Measurements from ENCODE around the gene SPRN.

Gene SPRN

DNA sequence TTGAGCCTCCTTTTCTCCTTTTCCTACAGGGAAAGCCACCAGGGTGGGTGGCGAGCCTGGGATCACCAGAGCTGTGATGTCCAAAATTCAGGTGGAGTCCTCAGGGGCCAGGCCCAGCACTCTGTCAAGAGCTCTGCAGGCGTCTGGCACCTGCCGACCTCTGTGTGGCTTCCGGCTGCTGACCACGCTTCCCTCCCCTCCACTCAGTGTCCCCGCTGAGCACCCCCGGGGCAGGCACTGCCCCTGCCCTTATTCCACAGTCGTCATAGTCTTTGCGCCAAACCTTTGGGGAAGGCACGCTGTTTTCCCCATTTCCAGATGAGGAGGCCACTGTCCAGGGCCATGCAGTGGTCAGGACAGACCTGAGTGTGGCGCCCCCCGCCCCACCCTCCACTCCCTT, 22.9 kb downstream of the SPRN start:
- TF ChIP-seq, protein P1, sequence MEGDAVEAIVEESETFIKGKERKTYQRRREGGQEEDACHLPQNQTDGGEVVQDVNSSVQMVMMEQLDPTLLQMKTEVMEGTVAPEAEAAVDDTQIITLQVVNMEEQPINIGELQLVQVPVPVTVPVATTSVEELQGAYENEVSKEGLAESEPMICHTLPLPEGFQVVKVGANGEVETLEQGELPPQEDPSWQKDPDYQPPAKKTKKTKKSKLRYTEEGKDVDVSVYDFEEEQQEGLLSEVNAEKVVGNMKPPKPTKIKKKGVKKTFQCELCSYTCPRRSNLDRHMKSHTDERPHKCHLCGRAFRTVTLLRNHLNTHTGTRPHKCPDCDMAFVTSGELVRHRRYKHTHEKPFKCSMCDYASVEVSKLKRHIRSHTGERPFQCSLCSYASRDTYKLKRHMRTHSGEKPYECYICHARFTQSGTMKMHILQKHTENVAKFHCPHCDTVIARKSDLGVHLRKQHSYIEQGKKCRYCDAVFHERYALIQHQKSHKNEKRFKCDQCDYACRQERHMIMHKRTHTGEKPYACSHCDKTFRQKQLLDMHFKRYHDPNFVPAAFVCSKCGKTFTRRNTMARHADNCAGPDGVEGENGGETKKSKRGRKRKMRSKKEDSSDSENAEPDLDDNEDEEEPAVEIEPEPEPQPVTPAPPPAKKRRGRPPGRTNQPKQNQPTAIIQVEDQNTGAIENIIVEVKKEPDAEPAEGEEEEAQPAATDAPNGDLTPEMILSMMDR (IDR thresholded peaks at IDR 0.05), result no peak
- H3K4me3 ChIP-seq, result no peak overlapping the region
- DNase-seq (ENCODE audit: low spot score), result no peak
- H3K27ac ChIP-seq, result no peak overlapping the region

DNA sequence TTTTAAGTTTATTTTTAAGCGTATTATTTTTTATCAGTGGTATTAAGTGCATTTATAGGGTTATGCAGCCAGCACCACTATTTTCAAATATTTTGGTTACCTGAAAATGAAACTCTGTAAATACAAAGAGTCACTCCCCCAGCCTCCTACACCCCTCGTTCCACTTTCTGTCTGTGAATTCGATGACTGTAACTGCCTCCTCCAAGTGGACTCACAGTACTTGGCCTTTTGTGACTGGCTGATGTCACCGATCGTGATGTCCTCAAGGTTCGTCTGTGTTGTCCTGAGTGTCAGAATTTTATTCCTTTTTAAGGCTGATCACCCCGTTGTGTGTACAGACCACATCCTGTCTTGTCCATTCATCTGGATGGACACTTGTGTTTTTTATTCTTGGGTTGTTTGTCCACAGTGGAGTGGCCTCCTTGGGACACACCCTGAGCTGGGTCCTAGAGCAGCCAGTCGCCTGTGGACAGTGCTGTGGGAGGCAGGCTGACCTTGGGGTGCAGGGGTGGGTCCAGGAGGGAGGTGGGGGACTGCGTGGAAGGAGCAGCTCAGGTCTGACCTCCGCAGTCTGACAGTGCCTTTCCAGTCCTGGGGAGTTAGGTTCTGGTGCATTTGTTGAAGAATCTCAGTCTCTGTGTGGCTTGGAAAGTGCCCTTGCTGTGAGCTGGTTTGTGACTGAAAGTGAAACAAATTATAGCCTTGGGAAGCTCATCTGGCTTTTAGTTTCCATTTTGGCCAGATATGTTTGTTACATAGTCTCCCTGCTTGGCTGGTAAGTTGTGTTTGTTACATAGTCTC, 23.6 kb downstream of the SPRN start:
- H3K4me3 ChIP-seq, result no peak overlapping the region
- no peak overlapping the region for H3K27ac ChIP-seq
- no peak for DNase-seq (ENCODE audit: low spot score)
- TF ChIP-seq, protein P1 (IDR thresholded peaks at IDR 0.05), result no peak

DNA sequence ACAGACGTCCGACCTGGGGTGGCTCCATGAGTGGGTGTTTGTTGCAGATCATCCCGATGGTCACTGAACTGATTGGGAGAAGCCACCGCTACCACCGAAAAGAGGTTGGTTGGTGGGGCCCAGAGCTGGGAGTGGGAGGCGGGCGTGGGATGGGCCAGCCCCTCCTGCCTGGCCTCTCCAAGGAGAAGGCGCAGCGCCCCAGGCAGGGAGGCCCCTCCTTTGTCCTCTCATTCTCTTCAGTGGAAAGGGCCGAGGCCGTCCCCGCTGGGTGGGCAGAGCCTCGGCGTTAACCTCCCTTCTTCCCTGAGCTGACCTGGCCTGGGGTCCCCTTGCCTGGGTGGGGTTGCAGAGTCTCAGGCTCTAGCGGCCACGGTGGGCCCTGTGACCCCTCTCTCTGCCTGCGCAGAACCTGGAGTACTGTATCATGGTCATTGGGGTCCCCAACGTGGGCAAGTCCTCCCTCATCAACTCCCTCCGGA, 25.3 kb downstream of the SPRN start:
- Histone ChIP-seq H3K4me3 (no peak overlapping the region), H3K27ac (no peak overlapping the region)
- TF ChIP-seq, protein P1 (IDR thresholded peaks at IDR 0.05), result no peak
- peak; percentile 61 for DNase-seq (ENCODE audit: low spot score)

DNA sequence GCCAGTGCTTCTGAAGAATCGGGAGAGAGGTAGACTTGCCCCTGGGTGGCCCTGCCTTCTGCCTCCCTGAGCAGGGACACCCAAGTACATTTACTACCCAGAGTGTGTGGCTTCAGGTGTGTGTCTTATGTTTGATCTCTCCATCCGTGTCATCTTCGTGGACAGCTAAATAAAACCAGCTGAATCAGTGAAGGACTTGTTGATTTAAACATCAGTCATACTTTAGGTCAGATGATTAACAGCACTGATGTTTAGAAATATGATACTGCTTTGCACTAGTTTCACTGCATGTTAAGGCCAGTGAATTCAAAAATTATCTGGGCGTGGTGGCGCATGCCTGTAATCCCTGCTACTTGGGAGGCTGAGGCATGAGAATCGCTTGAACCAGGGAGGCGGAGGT, 26.5 kb downstream of the SPRN start:
- DNase-seq (ENCODE audit: low spot score), result no peak
- no peak overlapping the region for H3K27ac ChIP-seq
- TF ChIP-seq, protein P1 (IDR thresholded peaks at IDR 0.05), result no peak

DNA sequence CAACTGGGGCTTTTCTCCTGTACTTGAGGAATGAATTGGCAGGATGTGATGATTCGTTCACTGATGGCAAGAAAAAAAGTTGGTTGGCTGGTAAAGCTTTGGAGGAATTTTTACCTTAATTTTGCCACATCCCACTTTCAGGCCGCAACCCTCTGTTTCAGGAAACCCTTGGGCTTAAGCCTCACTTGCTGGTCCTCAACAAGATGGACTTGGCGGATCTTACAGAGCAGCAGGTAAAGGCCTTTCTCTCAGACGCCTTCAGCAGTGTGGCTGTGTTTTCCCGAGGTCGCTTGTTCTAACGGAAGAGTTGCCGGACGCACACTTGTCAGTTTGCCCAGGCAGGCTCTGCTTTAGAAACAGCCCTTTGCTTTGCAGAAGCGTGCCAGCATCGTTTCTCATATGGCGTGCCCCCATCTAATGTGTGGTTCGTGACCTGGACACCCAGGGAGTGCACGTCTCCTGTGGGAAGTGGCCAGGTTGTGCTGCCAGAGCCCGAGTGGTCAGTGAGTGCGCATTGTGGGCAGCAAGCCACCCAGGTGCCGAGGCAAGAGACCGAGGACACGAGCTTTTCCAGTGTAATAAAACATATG, 28.3 kb downstream of the SPRN start:
- DNase-seq (ENCODE audit: low spot score), result peak; percentile 53

More for the DNA sequence above, 26.5 kb downstream of the SPRN start:
- no peak overlapping the region for H3K4me3 ChIP-seq

DNA sequence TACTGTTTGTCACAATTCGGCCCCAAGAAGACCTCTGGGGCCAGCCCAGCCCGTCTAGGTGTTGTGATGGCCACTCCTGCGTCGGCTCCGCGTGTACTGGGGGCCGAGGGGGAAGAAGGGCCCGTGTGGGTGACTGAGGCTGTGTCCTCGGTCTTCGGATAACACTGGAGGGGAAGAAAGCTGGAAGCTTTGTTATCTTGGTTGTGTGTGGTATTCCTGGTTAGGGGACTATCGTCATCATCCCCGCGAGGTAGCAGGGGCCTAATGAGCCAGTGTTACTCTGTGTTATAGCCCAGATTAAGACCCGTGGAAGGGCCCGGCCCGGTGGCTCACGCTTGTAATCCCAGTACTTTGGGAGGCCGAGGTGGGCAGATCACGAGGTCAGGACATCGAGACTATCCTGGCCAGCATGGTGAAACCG, 29.6 kb downstream of the SPRN start:
- H3K4me3 ChIP-seq, result peak overlapping the region; percentile 99
- DNase-seq (ENCODE audit: low spot score), result no peak

More for the DNA sequence above, 28.3 kb downstream of the SPRN start:
- TF ChIP-seq, protein P1 (IDR thresholded peaks at IDR 0.05), result no peak
- H3K4me3 ChIP-seq, result no peak overlapping the region
- no peak overlapping the region for H3K27ac ChIP-seq

More for the DNA sequence above, 29.6 kb downstream of the SPRN start:
- peak overlapping the region; percentile 10 to 88 for H3K27ac ChIP-seq
- TF ChIP-seq, protein P1 (IDR thresholded peaks at IDR 0.05), result no peak
